ENCODE results near the gene ISY1. TPM values are rescaled to one million over a fixed set of nuclear protein-coding genes. Genes with fewer than 3 reads are reported as not detected.

Gene ISY1
- total RNA-seq, 1 experiment from 2014 or later: 51.2 TPM

DNA sequence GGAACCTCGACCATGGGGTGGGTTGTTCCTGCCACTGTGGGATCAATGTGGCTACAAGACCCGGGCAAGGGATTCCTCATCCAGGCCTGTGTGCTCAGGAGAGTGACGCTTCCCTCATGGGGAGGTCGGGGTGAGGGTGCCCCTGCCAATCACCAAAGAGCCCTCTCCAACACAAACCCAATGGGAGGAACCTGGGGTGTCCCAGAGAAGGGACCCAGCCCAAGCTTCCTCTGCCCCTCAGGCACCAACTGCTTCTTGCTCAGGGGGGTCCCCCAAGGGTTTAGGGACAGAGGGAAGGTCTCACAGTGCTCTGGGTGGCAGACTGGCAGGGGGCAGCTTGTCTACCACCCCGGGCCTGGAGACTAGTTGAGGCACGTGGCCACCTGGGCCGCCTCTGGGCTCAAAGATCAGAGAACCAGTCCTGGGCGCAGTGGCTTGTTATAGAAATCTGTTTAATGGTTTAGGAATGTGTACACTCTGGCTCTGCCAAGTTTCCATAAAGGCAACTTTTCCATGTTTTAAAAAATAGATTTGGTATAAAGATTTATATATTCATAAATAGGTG, 73.6 kb downstream of the ISY1 start:
- DNase-seq (ENCODE audit: low spot score): no peak

DNA sequence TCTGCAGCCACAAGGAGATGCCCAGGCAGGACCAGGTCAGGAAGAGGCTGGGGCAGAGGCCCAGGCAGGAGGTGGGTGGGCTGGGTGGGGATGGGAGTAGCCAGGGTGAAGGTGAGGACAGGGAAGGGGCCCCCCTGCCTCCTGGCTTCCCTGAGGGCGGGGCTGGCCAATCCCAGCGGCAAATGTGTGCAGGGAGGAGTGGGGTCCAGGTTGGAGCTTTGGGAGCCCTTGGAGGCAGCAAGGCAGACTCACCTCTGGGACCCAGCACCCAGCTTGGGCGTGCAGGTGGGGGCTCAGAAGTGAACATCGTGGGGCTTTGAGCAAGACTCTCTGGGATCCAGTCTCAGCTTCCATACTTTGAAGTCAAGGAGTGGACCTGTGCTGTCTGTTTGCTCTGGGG, 75.0 kb downstream of the ISY1 start:
- DNase-seq (ENCODE audit: low spot score): no peak

DNA sequence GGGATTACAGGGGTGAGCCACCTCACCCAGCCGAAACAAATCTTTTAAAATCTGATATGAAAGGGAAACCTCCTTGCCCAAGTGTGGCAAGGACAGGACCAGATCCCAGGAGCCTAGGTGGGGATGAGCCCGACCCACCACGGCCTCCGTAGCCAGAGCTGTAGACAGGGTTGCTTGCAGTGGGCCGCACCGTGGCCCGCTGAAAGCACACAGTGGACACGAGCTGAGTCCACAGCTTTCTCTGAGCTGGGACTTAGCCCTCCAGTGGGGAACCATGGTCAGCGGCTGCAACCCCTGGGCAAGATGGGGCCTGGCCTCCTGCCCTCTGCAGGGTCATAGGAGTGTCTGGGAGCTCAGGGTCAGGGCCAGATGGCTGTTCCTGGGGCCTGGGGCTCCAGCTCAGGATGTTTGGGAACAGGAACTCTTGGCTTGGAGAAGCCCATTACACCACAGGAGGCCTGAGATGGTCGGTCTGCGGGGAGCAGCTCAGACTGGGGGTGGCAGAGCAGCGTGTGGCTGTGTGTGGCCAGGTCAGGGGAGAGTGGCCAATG, 75.6 kb downstream of the ISY1 start:
- DNase-seq (ENCODE audit: low spot score): no peak

DNA sequence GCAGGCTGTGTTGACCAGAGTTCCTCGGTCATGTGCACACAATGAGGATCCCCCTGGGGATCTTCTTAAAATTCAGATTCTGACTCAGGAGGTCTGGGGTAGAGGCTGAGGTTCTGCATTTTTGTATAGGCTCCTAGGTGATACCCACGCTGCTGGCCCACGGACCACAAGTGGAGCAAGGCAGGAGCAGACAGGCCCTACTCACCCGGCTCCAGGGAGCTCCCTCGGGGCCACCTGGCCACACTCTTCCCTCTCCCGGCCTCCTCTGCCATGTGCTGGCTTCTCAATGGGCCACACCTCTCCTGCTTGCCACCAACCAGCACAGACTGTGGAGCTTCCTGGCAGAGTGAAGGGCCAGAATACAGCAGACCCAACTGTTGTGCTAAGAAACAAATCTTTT, 76.4 kb downstream of the ISY1 start:
- no peak for DNase-seq (ENCODE audit: low spot score)

DNA sequence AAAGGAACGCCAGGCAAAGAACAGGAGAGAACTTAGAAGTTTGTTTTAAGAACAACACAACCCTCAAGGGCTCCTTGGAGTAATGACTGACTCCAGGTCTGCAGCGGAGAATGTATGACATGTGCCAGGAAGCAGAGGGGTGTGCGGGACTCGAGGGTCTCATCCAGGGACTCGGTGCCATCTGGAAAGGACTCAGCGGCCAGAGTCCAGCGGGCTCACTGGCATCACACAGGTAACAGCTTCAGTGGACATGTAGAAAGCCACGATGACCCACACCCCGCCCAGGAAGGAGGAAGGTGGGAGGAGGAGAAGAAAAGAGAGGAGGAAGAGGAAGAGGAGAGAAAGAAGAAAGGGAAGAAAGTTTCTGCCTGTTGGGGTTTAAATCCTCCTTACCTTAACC, 78.8 kb downstream of the ISY1 start:
- DNase-seq (ENCODE audit: low spot score): no peak

DNA sequence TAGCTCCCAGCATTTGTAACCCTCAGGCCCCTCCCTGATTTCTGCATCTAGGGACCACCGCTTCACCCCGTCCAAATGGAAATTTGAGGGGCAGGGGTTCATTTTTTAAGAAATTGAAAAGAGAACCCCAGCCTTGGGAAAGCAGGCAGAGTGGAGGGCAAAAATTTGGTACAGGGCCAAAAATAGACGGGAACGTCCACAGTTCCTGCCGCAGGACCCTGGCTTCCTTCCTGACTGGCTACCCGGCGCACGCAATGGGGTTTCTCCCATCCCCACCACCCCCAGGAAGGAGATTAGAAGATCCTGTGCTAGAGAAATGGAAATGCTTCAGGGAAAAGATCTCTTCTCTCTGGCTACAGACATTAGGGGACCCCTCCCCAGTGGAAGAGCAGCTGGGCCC, 79.4 kb downstream of the ISY1 start:
- no peak for DNase-seq (ENCODE audit: low spot score)

DNA sequence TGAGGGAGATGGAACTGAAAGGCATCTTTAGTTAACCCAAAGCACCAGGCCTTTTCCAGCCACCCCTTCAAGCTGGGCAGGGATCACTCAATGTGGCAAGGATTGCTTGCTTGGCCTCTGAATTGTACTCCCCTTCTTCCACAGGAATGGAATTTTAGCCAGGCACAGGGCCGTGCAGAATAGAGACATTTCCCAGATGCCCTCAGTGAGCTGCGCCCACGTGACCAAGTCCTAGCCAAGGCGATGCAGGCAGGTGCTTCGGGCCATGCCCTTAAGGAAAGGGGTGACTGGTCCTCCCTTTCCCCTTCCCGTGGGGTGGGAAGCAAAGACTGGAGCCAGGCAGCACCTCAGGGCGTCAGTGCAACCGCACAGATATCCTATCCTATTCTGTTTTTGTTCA, 82.4 kb downstream of the ISY1 start:
- no peak for DNase-seq (ENCODE audit: low spot score)

Other genes with a start within 250 kb of the ISY1 start
- gene CFAP92, start 167.0 kb downstream of the ISY1 start, total RNA-seq (2014; rRNA removed; shearing (Covaris generic)): 0.06 and 0.50 TPM in 2 replicates
- 0.27 and 1.2 TPM in 2 replicates for gene EFCC1, start 159.8 kb downstream of the ISY1 start, total RNA-seq (2014; rRNA removed; shearing (Covaris generic))
- not detected in 2 replicates for gene GP9, start 100.3 kb downstream of the ISY1 start, total RNA-seq (2014; rRNA removed; shearing (Covaris generic))
- 13.0 and 15.9 TPM in 2 replicates for gene RAB43, start 39.3 kb downstream of the ISY1 start, total RNA-seq (2014; rRNA removed; shearing (Covaris generic))
- gene CNBP, start 22.8 kb upstream of the ISY1 start, total RNA-seq (2014; rRNA removed; shearing (Covaris generic)): 336 and 394 TPM in 2 replicates
- 181 and 213 TPM in 2 replicates for gene COPG1, start 88.5 kb upstream of the ISY1 start, total RNA-seq (2014; rRNA removed; shearing (Covaris generic))
- 39.3 and 58.0 TPM in 2 replicates for gene HMCES, start 117.8 kb upstream of the ISY1 start, total RNA-seq (2014; rRNA removed; shearing (Covaris generic))